Uterus (tissue), 2 donors: ENCODE measurements around the gene CPNE7.

ENCODE experiments used
- POLR2A ChIP-seq, 2 donors: fragments of 450-650 bp; IDR thresholded peaks; one replicate each; pipeline ENCODE4 v1.6.1; 2016; ENCODE audit warnings: antibody characterized with exemption in 2 of 2, mild to moderate bottlenecking in 1 of 2, moderate library complexity in 1 of 2
- TF ChIP-seq, protein P1 (sequence below), 4 experiments: fragments of 200-600 bp in 2 of 4; fragments of 450-650 bp in 2 of 4; sonication (generic) in 2 of 4; IDR thresholded peaks; one replicate each; pipeline ENCODE4 v1.5.1; 2016 to 2019; ENCODE audit warnings: antibody characterized with exemption in 4 of 4, mild to moderate bottlenecking in 2 of 4, moderate library complexity in 1 of 4

DNA sequence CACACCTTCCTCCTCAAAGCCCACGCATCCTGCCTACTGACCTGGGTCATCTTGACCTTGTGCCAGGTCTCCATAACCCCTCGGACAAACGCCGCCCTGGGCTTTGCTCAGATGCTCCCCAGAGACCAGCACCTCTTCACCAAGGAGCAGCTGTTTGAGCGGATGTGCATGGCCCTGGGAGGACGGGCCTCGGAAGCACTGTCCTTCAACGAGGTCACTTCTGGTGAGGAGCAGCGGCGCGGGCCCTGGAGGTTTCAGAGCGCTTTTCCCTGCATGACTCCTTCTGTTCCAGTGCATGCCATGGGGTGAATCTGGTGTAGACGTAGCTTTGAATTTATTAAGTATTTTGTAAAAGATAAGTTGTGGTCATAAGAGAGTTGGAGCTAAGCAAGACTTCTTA is 22.6 kb upstream of the CPNE7 start:
- TF ChIP-seq, protein P1, sequence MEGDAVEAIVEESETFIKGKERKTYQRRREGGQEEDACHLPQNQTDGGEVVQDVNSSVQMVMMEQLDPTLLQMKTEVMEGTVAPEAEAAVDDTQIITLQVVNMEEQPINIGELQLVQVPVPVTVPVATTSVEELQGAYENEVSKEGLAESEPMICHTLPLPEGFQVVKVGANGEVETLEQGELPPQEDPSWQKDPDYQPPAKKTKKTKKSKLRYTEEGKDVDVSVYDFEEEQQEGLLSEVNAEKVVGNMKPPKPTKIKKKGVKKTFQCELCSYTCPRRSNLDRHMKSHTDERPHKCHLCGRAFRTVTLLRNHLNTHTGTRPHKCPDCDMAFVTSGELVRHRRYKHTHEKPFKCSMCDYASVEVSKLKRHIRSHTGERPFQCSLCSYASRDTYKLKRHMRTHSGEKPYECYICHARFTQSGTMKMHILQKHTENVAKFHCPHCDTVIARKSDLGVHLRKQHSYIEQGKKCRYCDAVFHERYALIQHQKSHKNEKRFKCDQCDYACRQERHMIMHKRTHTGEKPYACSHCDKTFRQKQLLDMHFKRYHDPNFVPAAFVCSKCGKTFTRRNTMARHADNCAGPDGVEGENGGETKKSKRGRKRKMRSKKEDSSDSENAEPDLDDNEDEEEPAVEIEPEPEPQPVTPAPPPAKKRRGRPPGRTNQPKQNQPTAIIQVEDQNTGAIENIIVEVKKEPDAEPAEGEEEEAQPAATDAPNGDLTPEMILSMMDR (IDR thresholded peaks at IDR 0.05) = no peak
- TF ChIP-seq POLR2A (IDR thresholded peaks at IDR 0.05) = no peak
